IPS-20b (cell line): ENCODE measurements around the gene SIL1.

ENCODE experiments used
- H3K27ac ChIP-seq: one replicate; pipeline ENCODE4 v1.5.1; 2013; ENCODE audit warnings: low read length
- H3K27me3 ChIP-seq: 2 replicates; pipeline ENCODE4 v1.6.1; 2013; ENCODE audit warnings: mild to moderate bottlenecking, low read length, inconsistent platforms; ENCODE audit not compliant: insufficient read depth
- H3K36me3 ChIP-seq: 2 replicates; pipeline ENCODE4 v1.6.1; 2013; ENCODE audit warnings: low read depth, mild to moderate bottlenecking, inconsistent platforms, low read length, moderate library complexity; ENCODE audit not compliant: insufficient read depth
- H3K4me1 ChIP-seq: 2 replicates; pipeline ENCODE4 v1.6.1; 2013; ENCODE audit warnings: mild to moderate bottlenecking, control low read depth, inconsistent platforms, low read length, moderate library complexity; ENCODE audit not compliant: insufficient read depth
- H3K4me3 ChIP-seq: 2 replicates; pipeline ENCODE4 v1.5.1; 2013; ENCODE audit warnings: mild to moderate bottlenecking, low read length, inconsistent platforms
- H3K9ac ChIP-seq: 2 replicates; pipeline ENCODE4 v1.6.1; 2013; ENCODE audit warnings: low read depth, mild to moderate bottlenecking, inconsistent platforms, low read length, moderate library complexity
- H3K9me3 ChIP-seq: 2 replicates; pipeline ENCODE4 v1.6.1; 2013; ENCODE audit warnings: mild to moderate bottlenecking, low read depth, low read length, inconsistent platforms; ENCODE audit not compliant: insufficient read depth

The SIL1 gene

DNA sequence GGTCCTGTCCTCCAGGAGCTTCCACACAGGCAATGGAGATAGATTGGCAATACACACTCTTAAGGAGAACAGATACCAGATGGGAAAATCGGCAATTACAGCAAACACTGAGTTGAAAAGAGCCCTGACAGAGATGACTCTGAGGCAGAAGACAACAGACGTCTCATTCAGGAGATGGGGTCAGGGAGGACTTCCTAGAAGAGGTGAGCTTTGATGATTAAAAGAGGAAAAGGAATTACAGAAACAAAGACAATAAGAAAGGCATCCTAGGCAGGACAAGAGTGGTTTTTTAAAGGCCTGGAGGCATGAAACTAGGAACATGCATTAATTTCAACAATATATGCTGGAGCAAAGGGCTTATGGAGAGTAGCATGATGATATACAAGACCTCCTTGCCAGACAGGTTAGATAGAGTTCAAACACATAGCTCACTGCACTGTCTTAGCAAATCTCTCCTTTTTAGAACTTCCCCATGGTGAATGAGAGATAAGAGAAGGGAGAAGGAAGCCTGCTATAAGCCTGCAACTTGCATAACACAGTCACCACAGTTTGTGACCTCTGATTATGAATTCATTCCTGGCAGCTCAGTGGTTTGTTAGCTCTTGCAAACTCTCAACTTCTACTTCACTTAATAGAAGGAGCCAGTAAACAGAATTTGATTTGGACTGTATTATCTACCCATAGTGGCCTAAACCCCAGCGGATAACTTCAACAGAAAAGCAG lies 48.5 kb downstream of the SIL1 start:
- H3K4me3 ChIP-seq, result no peak overlapping the region
- no peak overlapping the region for H3K9ac ChIP-seq
- no peak overlapping the region for H3K27ac ChIP-seq
- H3K27me3 ChIP-seq, result no peaks in the 10 kb centered on the region
- no peaks in the 10 kb centered on the region for H3K9me3 ChIP-seq
- no peaks in the 10 kb centered on the region for H3K4me1 ChIP-seq
- H3K36me3 ChIP-seq, result no peaks in the 10 kb centered on the region

DNA sequence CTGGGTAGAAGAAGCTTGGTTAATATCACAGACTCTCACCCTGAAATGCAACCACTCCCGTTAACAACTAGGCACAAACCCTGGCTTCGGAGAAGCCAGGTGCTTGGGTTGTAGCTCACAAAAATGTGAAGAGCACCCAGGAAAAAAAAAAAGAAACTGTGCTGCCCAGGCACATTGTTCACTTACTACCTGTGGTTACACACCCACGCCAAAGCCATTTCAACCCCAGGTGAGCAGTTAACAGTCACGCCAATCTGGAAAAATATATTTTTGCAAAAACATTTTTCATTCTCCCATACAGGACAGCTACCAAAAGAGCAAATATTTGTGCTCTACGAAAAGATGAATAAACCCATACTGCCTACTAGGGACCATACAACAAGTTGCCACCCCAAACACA lies 49.2 kb downstream of the SIL1 start:
- Histone ChIP-seq H3K27me3 (no peaks in the 10 kb centered on the region), H3K9ac (no peak overlapping the region), H3K27ac (no peak overlapping the region), H3K9me3 (no peaks in the 10 kb centered on the region), H3K36me3 (no peaks in the 10 kb centered on the region), H3K4me1 (no peaks in the 10 kb centered on the region), H3K4me3 (no peak overlapping the region)

DNA sequence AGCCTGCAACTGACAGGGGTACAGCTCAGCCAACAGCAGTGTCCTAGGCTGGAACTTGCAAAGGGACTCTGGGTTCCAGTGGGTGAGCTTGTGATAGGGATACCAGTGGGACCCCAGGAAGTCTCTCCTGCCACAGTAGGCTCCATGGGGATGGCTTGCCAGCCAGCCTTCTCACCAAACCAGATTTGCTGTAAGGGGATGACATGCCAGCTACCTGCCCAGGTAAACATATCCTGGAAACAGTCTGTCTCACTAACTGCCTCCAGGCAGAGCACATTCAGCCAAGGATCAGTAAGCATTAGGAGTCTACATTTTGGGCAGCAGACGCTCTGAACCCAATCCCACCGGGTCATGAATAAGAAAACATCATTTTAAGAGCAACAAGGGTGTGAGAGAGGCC lies 49.9 kb downstream of the SIL1 start:
- Histone ChIP-seq H3K4me1 (no peaks in the 10 kb centered on the region), H3K4me3 (no peak overlapping the region), H3K36me3 (no peaks in the 10 kb centered on the region), H3K9me3 (no peaks in the 10 kb centered on the region), H3K9ac (no peak overlapping the region), H3K27me3 (no peaks in the 10 kb centered on the region), H3K27ac (no peak overlapping the region)

DNA sequence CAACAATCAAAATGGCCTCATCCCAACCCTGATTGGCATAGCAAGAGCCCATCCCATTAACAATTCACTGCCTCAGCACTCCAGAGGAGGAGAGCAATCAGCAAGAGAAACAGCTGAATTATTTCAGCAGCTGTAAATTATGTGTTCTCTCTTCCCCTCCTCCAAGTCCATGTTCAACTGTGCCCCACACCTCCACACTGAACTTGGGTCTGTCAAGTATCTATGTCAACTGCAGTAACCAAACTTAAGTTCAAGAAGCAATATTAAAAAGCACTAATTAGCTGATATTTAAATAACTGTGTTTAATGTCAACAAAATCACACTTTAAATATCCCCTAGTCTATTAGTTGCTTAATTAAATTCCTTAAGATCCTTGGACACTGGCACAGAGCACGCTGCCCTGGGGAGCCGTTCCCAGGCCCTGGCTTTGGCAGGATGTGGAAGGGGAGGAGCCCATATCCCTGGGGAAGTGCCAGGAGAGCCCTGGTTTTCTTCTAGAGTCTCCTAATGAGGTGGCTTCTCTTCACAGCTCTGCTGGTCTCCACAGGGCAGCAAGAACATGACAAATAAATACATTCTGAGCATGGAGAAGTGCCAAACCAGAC lies 50.6 kb downstream of the SIL1 start:
- Histone ChIP-seq H3K9me3 (no peaks in the 10 kb centered on the region), H3K9ac (no peak overlapping the region), H3K4me3 (no peak overlapping the region), H3K36me3 (no peaks in the 10 kb centered on the region), H3K4me1 (no peaks in the 10 kb centered on the region), H3K27me3 (no peaks in the 10 kb centered on the region), H3K27ac (no peak overlapping the region)

DNA sequence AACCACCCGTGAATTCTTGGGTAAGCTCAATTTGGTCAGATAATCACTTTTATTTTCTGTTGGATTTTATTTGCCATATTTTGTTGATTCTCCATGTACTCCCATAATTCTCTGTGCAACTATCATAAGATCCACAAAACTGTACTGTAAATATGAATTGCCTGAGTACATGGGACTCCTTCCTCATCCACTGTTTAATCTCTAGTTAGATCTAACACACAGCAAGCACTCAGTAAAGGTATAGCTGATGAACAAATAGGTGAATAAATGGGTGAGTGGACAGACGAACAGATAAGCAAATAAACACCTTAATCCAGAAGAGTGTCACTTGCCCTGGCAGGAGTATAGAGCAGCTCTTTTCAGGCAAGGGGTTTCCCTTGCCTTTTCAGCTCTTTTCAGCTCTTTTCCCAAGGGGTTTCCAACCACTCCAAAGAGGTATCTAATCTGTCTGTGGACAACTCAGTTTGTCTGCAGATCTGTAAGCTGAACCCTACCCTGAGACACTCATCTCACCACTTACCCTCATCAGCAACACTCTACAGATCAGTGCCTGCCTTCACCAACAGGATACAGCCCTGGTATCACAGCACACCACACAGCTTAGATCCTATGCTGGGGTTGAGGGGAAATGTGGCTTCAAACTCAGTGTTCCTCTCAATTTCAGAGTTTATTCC lies 51.2 kb downstream of the SIL1 start:
- no peaks in the 10 kb centered on the region for H3K9me3 ChIP-seq
- H3K9ac ChIP-seq, result no peak overlapping the region
- no peaks in the 10 kb centered on the region for H3K36me3 ChIP-seq
- H3K27ac ChIP-seq, result no peak overlapping the region
- H3K4me1 ChIP-seq, result no peaks in the 10 kb centered on the region
- H3K27me3 ChIP-seq, result no peaks in the 10 kb centered on the region
- H3K4me3 ChIP-seq, result no peak overlapping the region

DNA sequence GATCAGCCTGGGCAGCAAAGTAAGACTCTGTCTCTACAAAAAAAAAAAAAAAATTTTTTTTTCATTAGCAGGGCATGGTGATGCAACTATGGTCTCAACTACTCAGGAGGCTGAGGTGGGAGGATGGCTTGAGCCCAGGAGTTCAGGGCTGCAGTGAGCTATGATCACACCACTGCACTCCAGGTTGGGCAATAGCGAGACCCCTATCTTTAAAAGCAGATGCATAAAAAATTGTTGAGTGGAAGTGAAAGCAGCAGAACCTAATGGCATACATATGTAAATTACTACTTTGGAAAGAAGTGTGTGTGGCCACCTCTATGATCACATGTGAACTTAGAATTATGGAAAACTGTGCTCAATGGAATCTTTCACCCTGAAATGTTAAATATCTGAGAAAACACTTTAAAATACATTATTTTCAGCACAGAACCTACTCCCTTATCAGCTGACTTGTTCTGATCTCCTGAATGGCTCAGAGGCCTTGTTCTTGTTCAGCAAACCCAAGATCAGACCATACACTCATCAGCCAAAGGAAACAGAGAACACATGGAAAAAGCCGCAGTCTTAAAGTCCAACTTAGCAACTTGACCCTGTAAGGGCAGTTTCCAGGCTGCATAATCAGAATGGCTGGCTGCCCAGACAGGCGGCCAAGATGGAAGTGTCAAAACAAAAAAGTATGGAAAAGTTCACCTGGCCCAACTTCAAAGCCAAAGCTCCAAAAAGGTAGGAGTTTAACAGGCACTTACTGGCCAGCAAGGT lies 56.5 kb downstream of the SIL1 start:
- Histone ChIP-seq H3K9ac (no peak overlapping the region), H3K4me3 (no peak overlapping the region), H3K27ac (no peak overlapping the region), H3K27me3 (no peaks in the 10 kb centered on the region), H3K36me3 (no peaks in the 10 kb centered on the region), H3K4me1 (no peaks in the 10 kb centered on the region), H3K9me3 (no peaks in the 10 kb centered on the region)

DNA sequence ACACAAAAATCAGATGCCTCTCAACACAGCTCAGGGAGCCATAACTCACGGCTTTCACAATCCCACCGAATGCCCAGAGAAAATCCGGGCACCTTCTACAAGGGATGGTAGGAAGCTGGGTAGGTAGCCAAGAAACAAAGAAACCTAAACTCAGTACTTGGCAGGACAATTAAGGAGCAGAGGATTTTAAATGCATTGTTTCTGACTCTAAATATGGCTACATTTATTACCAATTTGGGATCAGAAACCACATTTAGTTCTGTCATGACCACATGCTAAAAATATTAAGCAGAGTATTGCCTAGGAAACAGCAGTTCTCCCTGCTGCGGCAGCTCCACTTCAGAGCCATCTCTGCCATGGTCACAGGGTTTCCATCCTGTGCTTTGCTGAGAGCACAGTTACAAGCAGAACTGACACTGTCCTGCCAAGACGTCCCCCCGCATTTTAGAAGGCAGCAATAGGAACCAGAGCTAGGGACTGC lies 57.5 kb downstream of the SIL1 start:
- Histone ChIP-seq H3K27me3 (no peaks in the 10 kb centered on the region), H3K4me3 (no peak overlapping the region), H3K4me1 (no peaks in the 10 kb centered on the region), H3K27ac (no peak overlapping the region), H3K36me3 (no peaks in the 10 kb centered on the region), H3K9me3 (no peaks in the 10 kb centered on the region), H3K9ac (no peak overlapping the region)

DNA sequence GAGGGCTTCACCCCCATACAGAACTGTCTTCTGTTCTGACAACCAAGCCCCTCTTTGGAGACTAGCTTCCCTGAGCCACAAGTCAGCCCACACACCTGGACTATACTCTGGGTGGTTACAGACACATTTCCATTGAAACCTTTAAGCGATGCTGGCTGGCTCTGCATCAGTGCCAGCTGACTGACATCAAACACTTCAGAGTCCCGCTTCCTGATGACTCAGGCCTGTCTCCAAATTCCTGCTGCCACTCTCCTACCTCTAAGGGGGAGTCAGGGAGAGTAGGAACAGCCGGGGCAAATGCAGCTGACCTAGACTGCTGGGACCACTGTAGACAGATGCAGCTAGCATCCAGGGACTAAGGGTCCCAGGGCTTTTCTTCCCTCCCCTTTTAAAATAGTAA lies 59.4 kb downstream of the SIL1 start:
- H3K9me3 ChIP-seq, result no peaks in the 10 kb centered on the region
- no peaks in the 10 kb centered on the region for H3K27me3 ChIP-seq
- no peak overlapping the region for H3K4me3 ChIP-seq
- no peak overlapping the region for H3K9ac ChIP-seq
- no peaks in the 10 kb centered on the region for H3K4me1 ChIP-seq
- no peaks in the 10 kb centered on the region for H3K36me3 ChIP-seq
- H3K27ac ChIP-seq, result no peak overlapping the region

DNA sequence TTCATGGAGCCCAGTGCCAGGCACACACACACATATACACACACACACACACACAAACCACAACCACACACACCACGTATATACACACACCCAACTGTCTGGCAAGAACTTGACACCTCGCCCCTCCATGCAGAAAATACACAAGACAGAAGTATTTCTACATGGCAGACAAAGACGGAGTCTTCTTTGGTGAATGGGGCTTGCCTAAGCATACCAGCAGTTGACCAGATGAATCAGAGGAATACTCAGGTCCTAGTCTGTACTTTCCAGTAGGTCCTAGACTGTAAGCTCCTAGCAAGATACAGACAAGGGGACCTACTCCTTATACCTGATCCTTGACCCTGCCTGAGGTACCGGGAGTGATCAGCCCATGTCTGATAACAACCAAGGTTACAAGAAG lies 60.1 kb downstream of the SIL1 start:
- H3K4me1 ChIP-seq, result no peaks in the 10 kb centered on the region
- no peak overlapping the region for H3K4me3 ChIP-seq
- no peaks in the 10 kb centered on the region for H3K9me3 ChIP-seq
- H3K9ac ChIP-seq, result no peak overlapping the region
- no peaks in the 10 kb centered on the region for H3K27me3 ChIP-seq
- H3K27ac ChIP-seq, result no peak overlapping the region
- H3K36me3 ChIP-seq, result no peaks in the 10 kb centered on the region

DNA sequence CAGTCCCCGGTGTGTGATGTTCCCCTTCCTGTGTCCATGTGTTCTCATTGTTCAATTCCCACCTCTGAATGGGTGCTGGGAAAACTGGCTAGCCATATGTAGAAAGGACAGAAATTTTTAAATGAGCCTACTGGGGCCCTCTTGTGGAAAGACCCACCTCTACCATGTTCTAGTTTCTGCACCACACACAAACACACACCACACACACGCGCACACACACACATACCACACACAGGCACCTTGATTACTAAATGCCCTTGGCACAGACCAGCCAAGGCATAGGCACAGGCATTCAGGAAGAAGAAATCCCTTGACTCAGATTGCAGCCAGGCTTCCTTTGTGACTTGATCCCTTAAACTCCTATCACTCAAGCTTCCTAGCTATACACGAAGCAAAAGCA lies 60.5 kb downstream of the SIL1 start:
- H3K4me1 ChIP-seq, result no peaks in the 10 kb centered on the region
- H3K4me3 ChIP-seq, result no peak overlapping the region
- H3K36me3 ChIP-seq, result no peaks in the 10 kb centered on the region
- H3K27me3 ChIP-seq, result no peaks in the 10 kb centered on the region
- H3K9me3 ChIP-seq, result no peaks in the 10 kb centered on the region
- H3K9ac ChIP-seq, result no peak overlapping the region
- H3K27ac ChIP-seq, result no peak overlapping the region

DNA sequence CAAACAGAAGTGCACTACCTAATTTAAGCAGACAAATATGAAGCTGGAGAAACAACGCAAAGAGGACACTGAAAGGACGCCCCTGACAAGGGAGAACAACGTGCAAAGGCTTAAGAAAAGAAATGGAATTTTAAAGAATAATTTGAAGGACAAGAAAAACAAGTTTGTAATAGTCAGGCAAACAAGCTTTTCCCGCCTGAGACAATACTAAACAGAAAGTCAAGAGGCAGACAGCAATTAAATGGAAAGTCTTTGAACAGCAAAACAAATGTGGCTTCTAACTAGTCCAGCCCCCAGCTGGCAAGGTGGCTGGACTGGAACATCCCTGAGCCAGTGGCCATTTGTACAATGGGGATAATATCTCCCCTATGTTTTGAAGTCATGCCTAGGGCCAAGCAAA lies 63.3 kb downstream of the SIL1 start:
- H3K27me3 ChIP-seq, result no peaks in the 10 kb centered on the region
- H3K4me1 ChIP-seq, result peaks cover 3% of the 10 kb centered on the region; the same call in 1 of the 2 replicates
- H3K9ac ChIP-seq, result no peak overlapping the region
- H3K27ac ChIP-seq, result no peak overlapping the region
- H3K4me3 ChIP-seq, result no peak overlapping the region
- H3K9me3 ChIP-seq, result no peaks in the 10 kb centered on the region
- H3K36me3 ChIP-seq, result no peaks in the 10 kb centered on the region
